ENCODE measurements around the gene HMCN1.

DNA sequence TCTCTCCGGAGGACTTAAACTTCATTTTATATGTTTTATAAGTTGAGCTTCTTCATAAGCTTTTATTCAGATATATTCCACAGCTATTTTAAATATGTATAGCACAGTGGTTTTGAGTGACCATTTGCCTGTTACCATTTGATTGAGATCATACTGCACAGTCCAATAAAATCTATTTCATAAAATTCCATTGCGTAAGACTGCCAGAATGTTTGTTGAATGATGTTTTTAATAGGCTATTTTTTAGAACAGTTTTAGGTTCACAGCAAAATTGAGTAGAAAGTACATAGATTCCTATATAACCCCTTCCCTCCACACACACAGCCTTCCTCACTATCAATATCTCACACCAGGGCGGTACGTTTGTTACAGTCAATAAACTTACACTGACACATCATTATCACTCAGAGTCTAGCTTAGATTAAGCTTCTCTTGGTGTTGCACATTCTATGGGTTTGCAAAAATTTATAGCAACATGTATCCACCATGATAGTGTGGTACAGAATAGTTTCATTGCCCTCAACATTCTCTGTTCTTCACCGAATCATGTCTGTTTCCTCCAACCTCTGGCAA, 433.0 kb downstream of the HMCN1 start:
- TF ChIP-seq, protein P1, sequence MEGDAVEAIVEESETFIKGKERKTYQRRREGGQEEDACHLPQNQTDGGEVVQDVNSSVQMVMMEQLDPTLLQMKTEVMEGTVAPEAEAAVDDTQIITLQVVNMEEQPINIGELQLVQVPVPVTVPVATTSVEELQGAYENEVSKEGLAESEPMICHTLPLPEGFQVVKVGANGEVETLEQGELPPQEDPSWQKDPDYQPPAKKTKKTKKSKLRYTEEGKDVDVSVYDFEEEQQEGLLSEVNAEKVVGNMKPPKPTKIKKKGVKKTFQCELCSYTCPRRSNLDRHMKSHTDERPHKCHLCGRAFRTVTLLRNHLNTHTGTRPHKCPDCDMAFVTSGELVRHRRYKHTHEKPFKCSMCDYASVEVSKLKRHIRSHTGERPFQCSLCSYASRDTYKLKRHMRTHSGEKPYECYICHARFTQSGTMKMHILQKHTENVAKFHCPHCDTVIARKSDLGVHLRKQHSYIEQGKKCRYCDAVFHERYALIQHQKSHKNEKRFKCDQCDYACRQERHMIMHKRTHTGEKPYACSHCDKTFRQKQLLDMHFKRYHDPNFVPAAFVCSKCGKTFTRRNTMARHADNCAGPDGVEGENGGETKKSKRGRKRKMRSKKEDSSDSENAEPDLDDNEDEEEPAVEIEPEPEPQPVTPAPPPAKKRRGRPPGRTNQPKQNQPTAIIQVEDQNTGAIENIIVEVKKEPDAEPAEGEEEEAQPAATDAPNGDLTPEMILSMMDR (conservative IDR thresholded peaks at IDR 0.05; ENCODE audit: low read depth in 2 of 2), result no peak
- TF ChIP-seq POLR2AphosphoS5 (IDR thresholded peaks at IDR 0.05; ENCODE audit: low read depth) (no peak), CREB1 (CRISPR knock-in tag; IDR thresholded peaks at IDR 0.05; ENCODE audit: low read depth) (no peak), EZH2phosphoT487 (IDR thresholded peaks at IDR 0.05; ENCODE audit: unreplicated experiment) (no peak), EZH2 (IDR thresholded peaks at IDR 0.05; ENCODE audit: low read depth, unreplicated experiment) (no peak), ZNF114 (CRISPR knock-in tag; IDR thresholded peaks at IDR 0.05) (no peak), JUNB (IDR thresholded peaks at IDR 0.05; ENCODE audit: unreplicated experiment) (no peak), STAT1 (IDR thresholded peaks at IDR 0.05; ENCODE audit: unreplicated experiment) (no peak), ZNF331 (CRISPR knock-in tag; IDR thresholded peaks at IDR 0.05; ENCODE audit: low read depth) (no peak)
- TF ChIP-seq, protein P2, sequence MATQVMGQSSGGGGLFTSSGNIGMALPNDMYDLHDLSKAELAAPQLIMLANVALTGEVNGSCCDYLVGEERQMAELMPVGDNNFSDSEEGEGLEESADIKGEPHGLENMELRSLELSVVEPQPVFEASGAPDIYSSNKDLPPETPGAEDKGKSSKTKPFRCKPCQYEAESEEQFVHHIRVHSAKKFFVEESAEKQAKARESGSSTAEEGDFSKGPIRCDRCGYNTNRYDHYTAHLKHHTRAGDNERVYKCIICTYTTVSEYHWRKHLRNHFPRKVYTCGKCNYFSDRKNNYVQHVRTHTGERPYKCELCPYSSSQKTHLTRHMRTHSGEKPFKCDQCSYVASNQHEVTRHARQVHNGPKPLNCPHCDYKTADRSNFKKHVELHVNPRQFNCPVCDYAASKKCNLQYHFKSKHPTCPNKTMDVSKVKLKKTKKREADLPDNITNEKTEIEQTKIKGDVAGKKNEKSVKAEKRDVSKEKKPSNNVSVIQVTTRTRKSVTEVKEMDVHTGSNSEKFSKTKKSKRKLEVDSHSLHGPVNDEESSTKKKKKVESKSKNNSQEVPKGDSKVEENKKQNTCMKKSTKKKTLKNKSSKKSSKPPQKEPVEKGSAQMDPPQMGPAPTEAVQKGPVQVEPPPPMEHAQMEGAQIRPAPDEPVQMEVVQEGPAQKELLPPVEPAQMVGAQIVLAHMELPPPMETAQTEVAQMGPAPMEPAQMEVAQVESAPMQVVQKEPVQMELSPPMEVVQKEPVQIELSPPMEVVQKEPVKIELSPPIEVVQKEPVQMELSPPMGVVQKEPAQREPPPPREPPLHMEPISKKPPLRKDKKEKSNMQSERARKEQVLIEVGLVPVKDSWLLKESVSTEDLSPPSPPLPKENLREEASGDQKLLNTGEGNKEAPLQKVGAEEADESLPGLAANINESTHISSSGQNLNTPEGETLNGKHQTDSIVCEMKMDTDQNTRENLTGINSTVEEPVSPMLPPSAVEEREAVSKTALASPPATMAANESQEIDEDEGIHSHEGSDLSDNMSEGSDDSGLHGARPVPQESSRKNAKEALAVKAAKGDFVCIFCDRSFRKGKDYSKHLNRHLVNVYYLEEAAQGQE (IDR thresholded peaks at IDR 0.05; ENCODE audit: unreplicated experiment), result no peak
- TF ChIP-seq, protein P3, sequence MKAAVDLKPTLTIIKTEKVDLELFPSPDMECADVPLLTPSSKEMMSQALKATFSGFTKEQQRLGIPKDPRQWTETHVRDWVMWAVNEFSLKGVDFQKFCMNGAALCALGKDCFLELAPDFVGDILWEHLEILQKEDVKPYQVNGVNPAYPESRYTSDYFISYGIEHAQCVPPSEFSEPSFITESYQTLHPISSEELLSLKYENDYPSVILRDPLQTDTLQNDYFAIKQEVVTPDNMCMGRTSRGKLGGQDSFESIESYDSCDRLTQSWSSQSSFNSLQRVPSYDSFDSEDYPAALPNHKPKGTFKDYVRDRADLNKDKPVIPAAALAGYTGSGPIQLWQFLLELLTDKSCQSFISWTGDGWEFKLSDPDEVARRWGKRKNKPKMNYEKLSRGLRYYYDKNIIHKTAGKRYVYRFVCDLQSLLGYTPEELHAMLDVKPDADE (IDR thresholded peaks at IDR 0.05), result no peak
- TF ChIP-seq, protein P4, sequence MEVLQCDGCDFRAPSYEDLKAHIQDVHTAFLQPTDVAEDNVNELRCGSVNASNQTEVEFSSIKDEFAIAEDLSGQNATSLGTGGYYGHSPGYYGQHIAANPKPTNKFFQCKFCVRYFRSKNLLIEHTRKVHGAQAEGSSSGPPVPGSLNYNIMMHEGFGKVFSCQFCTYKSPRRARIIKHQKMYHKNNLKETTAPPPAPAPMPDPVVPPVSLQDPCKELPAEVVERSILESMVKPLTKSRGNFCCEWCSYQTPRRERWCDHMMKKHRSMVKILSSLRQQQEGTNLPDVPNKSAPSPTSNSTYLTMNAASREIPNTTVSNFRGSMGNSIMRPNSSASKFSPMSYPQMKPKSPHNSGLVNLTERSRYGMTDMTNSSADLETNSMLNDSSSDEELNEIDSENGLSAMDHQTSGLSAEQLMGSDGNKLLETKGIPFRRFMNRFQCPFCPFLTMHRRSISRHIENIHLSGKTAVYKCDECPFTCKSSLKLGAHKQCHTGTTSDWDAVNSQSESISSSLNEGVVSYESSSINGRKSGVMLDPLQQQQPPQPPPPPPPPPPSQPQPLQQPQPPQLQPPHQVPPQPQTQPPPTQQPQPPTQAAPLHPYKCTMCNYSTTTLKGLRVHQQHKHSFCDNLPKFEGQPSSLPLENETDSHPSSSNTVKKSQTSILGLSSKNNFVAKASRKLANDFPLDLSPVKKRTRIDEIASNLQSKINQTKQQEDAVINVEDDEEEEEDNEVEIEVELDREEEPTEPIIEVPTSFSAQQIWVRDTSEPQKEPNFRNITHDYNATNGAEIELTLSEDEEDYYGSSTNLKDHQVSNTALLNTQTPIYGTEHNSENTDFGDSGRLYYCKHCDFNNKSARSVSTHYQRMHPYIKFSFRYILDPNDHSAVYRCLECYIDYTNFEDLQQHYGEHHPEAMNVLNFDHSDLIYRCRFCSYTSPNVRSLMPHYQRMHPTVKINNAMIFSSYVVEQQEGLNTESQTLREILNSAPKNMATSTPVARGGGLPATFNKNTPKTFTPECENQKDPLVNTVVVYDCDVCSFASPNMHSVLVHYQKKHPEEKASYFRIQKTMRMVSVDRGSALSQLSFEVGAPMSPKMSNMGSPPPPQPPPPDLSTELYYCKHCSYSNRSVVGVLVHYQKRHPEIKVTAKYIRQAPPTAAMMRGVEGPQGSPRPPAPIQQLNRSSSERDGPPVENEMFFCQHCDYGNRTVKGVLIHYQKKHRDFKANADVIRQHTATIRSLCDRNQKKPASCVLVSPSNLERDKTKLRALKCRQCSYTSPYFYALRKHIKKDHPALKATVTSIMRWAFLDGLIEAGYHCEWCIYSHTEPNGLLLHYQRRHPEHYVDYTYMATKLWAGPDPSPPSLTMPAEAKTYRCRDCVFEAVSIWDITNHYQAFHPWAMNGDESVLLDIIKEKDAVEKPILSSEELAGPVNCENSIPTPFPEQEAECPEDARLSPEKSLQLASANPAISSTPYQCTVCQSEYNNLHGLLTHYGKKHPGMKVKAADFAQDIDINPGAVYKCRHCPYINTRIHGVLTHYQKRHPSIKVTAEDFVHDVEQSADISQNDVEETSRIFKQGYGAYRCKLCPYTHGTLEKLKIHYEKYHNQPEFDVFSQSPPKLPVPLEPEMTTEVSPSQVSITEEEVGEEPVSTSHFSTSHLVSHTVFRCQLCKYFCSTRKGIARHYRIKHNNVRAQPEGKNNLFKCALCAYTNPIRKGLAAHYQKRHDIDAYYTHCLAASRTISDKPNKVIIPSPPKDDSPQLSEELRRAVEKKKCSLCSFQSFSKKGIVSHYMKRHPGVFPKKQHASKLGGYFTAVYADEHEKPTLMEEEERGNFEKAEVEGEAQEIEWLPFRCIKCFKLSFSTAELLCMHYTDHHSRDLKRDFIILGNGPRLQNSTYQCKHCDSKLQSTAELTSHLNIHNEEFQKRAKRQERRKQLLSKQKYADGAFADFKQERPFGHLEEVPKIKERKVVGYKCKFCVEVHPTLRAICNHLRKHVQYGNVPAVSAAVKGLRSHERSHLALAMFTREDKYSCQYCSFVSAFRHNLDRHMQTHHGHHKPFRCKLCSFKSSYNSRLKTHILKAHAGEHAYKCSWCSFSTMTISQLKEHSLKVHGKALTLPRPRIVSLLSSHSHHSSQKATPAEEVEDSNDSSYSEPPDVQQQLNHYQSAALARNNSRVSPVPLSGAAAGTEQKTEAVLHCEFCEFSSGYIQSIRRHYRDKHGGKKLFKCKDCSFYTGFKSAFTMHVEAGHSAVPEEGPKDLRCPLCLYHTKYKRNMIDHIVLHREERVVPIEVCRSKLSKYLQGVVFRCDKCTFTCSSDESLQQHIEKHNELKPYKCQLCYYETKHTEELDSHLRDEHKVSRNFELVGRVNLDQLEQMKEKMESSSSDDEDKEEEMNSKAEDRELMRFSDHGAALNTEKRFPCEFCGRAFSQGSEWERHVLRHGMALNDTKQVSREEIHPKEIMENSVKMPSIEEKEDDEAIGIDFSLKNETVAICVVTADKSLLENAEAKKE (CRISPR knock-in tag; IDR thresholded peaks at IDR 0.05), result no peak
